ENCODE results near the gene STIM2. TPM values are rescaled to one million over a fixed set of nuclear protein-coding genes. Genes with fewer than 3 reads are reported as not detected.

Gene STIM2
- total and polyA plus RNA-seq, 9 of the 15 experiments (the other 6 are each of a cell fraction or from before 2014, with no cell fraction given): 7.2 to 26.8 (median 15.4) TPM

- intact Hi-C loops (cut with micrococcal nuclease): loop anchor here (5.0 kb wide), 1 partner anchor 131 kb away; the partner anchor contains the start of gene STIM2
- Histone ChIP-seq H3K9ac (ENCODE audit: insufficient read depth in 1 of 2, low read depth in 2 of 2, low read length in 2 of 2) (no peak overlapping the region), H3K4me3 (no peak overlapping the region), H3K79me2 (ENCODE audit: control insufficient read depth, insufficient read depth, low read length) (no peaks in the 10 kb centered on the region), H3K9me1 (ENCODE audit: control insufficient read depth, insufficient read depth, low read length) (no peaks in the 10 kb centered on the region), H3K27me3 (ENCODE audit: control insufficient read depth in 2 of 2, insufficient read depth in 2 of 2, low read length in 2 of 2) (no peaks in the 10 kb centered on the region), H3K27ac (ENCODE audit: extremely low read depth, low read depth, low read length) (no peak overlapping the region), H3K36me3 (ENCODE audit: control insufficient read depth, insufficient read depth, low read length) (no peaks in the 10 kb centered on the region), H3K9me3 (replicated peaks; ENCODE audit: control insufficient read depth, insufficient read depth, low read depth, low read length) (no peaks in the 10 kb centered on the region), H3K4me1 (replicated peaks in 1 of 2; ENCODE audit: control insufficient read depth in 2 of 2, insufficient read depth in 2 of 2, low read length in 2 of 2) (peaks cover 0 to 13% of the 10 kb centered on the region in 2 experiments; a peak in 2 of 5 replicates), H3K4me2 (ENCODE audit: insufficient read depth, low read length) (no peak overlapping the region), H2AFZ (ENCODE audit: low read depth, low read length) (no peak overlapping the region), H4K20me1 (replicated peaks; ENCODE audit: control insufficient read depth, insufficient read depth, low read length) (peaks cover 4% of the 10 kb centered on the region; the same call in 1 of the 2 replicates)
- 50% methylated on average over 3 of the region's 3 CpGs for WGBS (ENCODE audit: insufficient coverage, low coverage, missing lambda C conversion rate)
- CTCF ChIA-PET (ENCODE audit: low intra/inter-chr PET ratio): no interaction called here
- DNase-seq (ENCODE audit: extremely low read depth in 1 of 4, low spot score in 3 of 4) (no peak), ATAC-seq (no peak), FAIRE-seq (no peak)
- no TSS peak for BruUV-seq (replicated peaks)
- TF ChIP-seq ZNF408 (CRISPR knock-in tag; IDR thresholded peaks at IDR 0.05; ENCODE audit: low read depth): no peak
- POLR2A ChIA-PET: no interaction called here
- in situ Hi-C loops (cut with MboI): no loop called here
Measured at GRCh38 chr4:26993539-26993938, 132.9 kb downstream of the STIM2 start.

GRCh38 chr4:26993967-26994366, 133.3 kb downstream of the STIM2 start:
- H3K4me1 ChIP-seq (replicated peaks in 1 of 2; ENCODE audit: control insufficient read depth in 2 of 2, insufficient read depth in 2 of 2, low read length in 2 of 2): peaks cover 0 to 13% of the 10 kb centered on the region in 2 experiments; a peak in 2 of 5 replicates
- FAIRE-seq: no peak
- TF ChIP-seq TFAM (CRISPR knock-in tag; conservative IDR thresholded peaks at IDR 0.05) (no peak), SMAD3 (CRISPR knock-in tag; conservative IDR thresholded peaks at IDR 0.05) (no peak), FOS (IDR thresholded peaks at IDR 0.05; ENCODE audit: extremely low read depth, insufficient read length) (no peak), KDM4B (IDR thresholded peaks at IDR 0.05; ENCODE audit: borderline replicate concordance in 2 of 2, low read depth in 1 of 2) (no peak), MECOM (CRISPR knock-in tag; IDR thresholded peaks at IDR 0.05) (no peak), NCOR1 (IDR thresholded peaks at IDR 0.05) (no peak), HMGN3 (IDR thresholded peaks at IDR 0.05; ENCODE audit: borderline replicate concordance, extremely low read depth, insufficient read length, low read depth, low read length) (no peak), SPI1 (IDR thresholded peaks at IDR 0.05; ENCODE audit: borderline replicate concordance, low read depth, low read length) (no peak), TCF7 (IDR thresholded peaks at IDR 0.05; ENCODE audit: borderline replicate concordance) (no peak)
- TF ChIP-seq, protein P1, sequence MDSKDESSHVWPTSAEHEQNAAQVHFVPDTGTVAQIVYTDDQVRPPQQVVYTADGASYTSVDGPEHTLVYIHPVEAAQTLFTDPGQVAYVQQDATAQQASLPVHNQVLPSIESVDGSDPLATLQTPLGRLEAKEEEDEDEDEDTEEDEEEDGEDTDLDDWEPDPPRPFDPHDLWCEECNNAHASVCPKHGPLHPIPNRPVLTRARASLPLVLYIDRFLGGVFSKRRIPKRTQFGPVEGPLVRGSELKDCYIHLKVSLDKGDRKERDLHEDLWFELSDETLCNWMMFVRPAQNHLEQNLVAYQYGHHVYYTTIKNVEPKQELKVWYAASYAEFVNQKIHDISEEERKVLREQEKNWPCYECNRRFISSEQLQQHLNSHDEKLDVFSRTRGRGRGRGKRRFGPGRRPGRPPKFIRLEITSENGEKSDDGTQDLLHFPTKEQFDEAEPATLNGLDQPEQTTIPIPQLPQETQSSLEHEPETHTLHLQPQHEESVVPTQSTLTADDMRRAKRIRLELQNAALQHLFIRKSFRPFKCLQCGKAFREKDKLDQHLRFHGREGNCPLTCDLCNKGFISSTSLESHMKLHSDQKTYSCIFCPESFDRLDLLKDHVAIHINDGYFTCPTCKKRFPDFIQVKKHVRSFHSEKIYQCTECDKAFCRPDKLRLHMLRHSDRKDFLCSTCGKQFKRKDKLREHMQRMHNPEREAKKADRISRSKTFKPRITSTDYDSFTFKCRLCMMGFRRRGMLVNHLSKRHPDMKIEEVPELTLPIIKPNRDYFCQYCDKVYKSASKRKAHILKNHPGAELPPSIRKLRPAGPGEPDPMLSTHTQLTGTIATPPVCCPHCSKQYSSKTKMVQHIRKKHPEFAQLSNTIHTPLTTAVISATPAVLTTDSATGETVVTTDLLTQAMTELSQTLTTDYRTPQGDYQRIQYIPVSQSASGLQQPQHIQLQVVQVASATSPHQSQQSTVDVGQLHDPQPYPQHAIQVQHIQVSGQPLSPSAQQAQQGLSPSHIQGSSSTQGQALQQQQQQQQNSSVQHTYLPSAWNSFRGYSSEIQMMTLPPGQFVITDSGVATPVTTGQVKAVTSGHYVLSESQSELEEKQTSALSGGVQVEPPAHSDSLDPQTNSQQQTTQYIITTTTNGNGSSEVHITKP (IDR thresholded peaks at IDR 0.05; ENCODE audit: partially characterized antibody): no peak

More at GRCh38 chr4:26993967-26994366, 133.3 kb downstream of the STIM2 start:
- intact Hi-C loops (cut with micrococcal nuclease) (loop anchor here (5.0 kb wide), 1 partner anchor 132 kb away; the partner anchor contains the start of gene STIM2), in situ Hi-C loops (cut with MboI) (no loop called here)
- H3K4me2 ChIP-seq (ENCODE audit: insufficient read depth, low read length): no peak overlapping the region
- H3K36me3 ChIP-seq (ENCODE audit: control insufficient read depth, insufficient read depth, low read length): no peaks in the 10 kb centered on the region
- H3K9ac ChIP-seq (ENCODE audit: insufficient read depth in 1 of 2, low read depth in 2 of 2, low read length in 2 of 2): no peak overlapping the region
- CTCF ChIA-PET (ENCODE audit: low intra/inter-chr PET ratio): no interaction called here
- ATAC-seq (no peak), DNase-seq (ENCODE audit: extremely low read depth in 1 of 4, low spot score in 3 of 4) (no peak)
- no peaks in the 10 kb centered on the region for H3K9me1 ChIP-seq (ENCODE audit: control insufficient read depth, insufficient read depth, low read length)
- WGBS (ENCODE audit: insufficient coverage, low coverage, missing lambda C conversion rate): 33% methylated on average over 3 of the region's 3 CpGs
- no peaks in the 10 kb centered on the region for H3K79me2 ChIP-seq (ENCODE audit: control insufficient read depth, insufficient read depth, low read length)
- POLR2A ChIA-PET: no interaction called here
- no TSS peak for BruUV-seq (replicated peaks)
- H4K20me1 ChIP-seq (replicated peaks; ENCODE audit: control insufficient read depth, insufficient read depth, low read length): peaks cover 4% of the 10 kb centered on the region; the same call in 1 of the 2 replicates
- no peak overlapping the region for H3K27ac ChIP-seq (ENCODE audit: extremely low read depth, low read depth, low read length)
- H3K9me3 ChIP-seq (replicated peaks; ENCODE audit: control insufficient read depth, insufficient read depth, low read depth, low read length): no peaks in the 10 kb centered on the region
- H3K27me3 ChIP-seq (ENCODE audit: control insufficient read depth in 2 of 2, insufficient read depth in 2 of 2, low read length in 2 of 2): no peaks in the 10 kb centered on the region
- no peak overlapping the region for H3K4me3 ChIP-seq
- H2AFZ ChIP-seq (ENCODE audit: low read depth, low read length): no peak overlapping the region

Data from K562 (cell line).